Measurements from ENCODE around the gene TBC1D16. TPM values are rescaled to one million over a fixed set of nuclear protein-coding genes. Genes with fewer than 3 reads are reported as not detected.

The TBC1D16 gene
- total RNA-seq, 1 experiment from 2014 or later: 35.9 TPM

DNA sequence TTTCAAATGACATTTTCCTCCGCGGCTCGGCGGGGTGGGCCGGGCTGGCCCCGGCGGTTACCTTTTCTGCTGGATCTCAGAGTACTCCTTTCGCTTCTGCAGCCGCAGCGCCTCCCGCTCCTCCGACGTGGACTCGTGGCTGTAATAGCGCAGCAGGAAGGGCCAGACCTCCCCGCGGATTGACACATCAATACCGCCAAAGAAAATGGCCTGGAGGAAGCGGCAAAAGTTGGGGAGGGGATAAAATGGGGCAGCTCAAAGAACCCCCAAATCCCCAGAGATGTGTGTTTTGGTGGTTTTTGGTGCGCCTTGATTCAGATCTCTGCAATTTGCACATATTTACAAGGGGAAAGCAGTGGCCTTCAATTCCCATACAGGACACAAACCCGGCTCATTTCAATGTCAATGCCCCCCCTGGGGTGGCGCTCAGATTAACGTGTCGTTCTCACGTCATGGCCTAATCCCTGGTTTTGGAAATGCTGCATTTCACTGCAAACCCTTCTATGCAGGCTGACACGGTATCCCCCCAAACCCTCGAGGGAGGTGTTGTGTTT lies 85.9 kb downstream of the TBC1D16 start:
- Mint-ChIP-seq H3K9me3 (ENCODE audit: low read depth, unreplicated experiment) (no peaks in the 10 kb centered on the region), H3K36me3 (ENCODE audit: insufficient read depth, unreplicated experiment) (peaks cover 14% of the 10 kb centered on the region), H3K4me3 (ENCODE audit: low read depth, unreplicated experiment) (no peak overlapping the region), H3K27me3 (ENCODE audit: unreplicated experiment) (no peaks in the 10 kb centered on the region), H3K27ac (ENCODE audit: unreplicated experiment) (no peak overlapping the region), H3K4me1 (ENCODE audit: low read depth, unreplicated experiment) (no peaks in the 10 kb centered on the region)
- DNase-seq: no peak
- intact Hi-C loops (cut with micrococcal nuclease; ENCODE audit: unreplicated experiment): no loop called here
- no peak for TF ChIP-seq CTCF (IDR thresholded peaks at IDR 0.05; ENCODE audit: unreplicated experiment)
- BruUV-seq (replicated peaks): no TSS peak
- CTCF ChIA-PET: no interaction called here

GRCh38 chr17:79948945-79949655 lies 86.6 kb downstream of the TBC1D16 start:
- DNase-seq: no peak
- no peak for TF ChIP-seq CTCF (IDR thresholded peaks at IDR 0.05; ENCODE audit: unreplicated experiment)
- intact Hi-C loops (cut with micrococcal nuclease; ENCODE audit: unreplicated experiment): no loop called here
- H3K4me1 Mint-ChIP-seq (ENCODE audit: low read depth, unreplicated experiment): no peaks in the 10 kb centered on the region
- no peak overlapping the region for H3K4me3 Mint-ChIP-seq (ENCODE audit: low read depth, unreplicated experiment)
- H3K27me3 Mint-ChIP-seq (ENCODE audit: unreplicated experiment): no peaks in the 10 kb centered on the region
- no peaks in the 10 kb centered on the region for H3K9me3 Mint-ChIP-seq (ENCODE audit: low read depth, unreplicated experiment)
- H3K27ac Mint-ChIP-seq (ENCODE audit: unreplicated experiment): no peak overlapping the region
- no TSS peak for BruUV-seq (replicated peaks)
- CTCF ChIA-PET: interaction anchor here (0.6 to 1.1 kb wide), 3 partner anchors 23 to 197 kb away, joined by 3 to 4 read pairs (median 3); no protein-coding TSS in a partner anchor
- H3K36me3 Mint-ChIP-seq (ENCODE audit: insufficient read depth, unreplicated experiment): peaks cover 19% of the 10 kb centered on the region

GRCh38 chr17:79948406-79948944 lies 87.2 kb downstream of the TBC1D16 start:
- Mint-ChIP-seq H3K36me3 (ENCODE audit: insufficient read depth, unreplicated experiment) (peaks cover 24% of the 10 kb centered on the region), H3K4me3 (ENCODE audit: low read depth, unreplicated experiment) (no peak overlapping the region), H3K27ac (ENCODE audit: unreplicated experiment) (no peak overlapping the region), H3K9me3 (ENCODE audit: low read depth, unreplicated experiment) (no peaks in the 10 kb centered on the region), H3K27me3 (ENCODE audit: unreplicated experiment) (no peaks in the 10 kb centered on the region), H3K4me1 (ENCODE audit: low read depth, unreplicated experiment) (no peaks in the 10 kb centered on the region)
- intact Hi-C loops (cut with micrococcal nuclease; ENCODE audit: unreplicated experiment): no loop called here
- CTCF ChIA-PET: interaction anchor here (0.6 to 1.1 kb wide), 3 partner anchors 22 to 1633 kb away, joined by 3 read pairs; no protein-coding TSS in a partner anchor
- TF ChIP-seq CTCF (IDR thresholded peaks at IDR 0.05; ENCODE audit: unreplicated experiment): no peak
- DNase-seq: no peak
- no TSS peak for BruUV-seq (replicated peaks)

DNA sequence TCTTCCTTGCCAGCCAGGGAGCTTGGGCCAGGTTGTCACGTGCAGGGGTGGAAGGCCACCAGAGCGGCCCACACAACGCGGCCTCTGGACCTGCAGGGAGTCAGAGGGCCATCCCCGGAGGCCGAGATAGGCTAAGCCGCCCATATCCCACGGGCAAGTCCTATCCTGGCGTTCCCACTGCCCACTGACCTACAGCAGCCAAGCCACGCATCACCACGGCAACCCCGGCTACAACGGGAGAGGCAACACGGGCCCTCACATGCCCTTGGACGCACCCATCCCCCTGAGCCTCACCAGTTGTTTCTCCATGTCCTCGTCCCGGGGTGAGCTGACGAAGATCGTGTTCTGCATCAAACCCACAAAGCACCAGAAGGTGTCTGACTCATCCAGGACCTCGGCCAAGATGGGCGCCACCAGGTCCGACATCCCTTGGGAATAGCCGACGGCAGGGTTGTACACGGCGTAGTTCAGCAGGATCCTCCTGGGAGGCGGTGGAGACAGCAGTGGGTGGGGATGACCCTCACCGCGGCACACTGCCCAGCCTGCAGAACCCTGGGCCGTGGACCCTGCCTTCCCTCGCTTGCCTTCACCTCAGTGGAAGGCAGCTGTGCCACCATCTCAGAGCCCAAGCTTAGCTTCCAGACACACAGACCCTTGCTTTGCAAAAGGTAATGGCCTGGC lies 88.2 kb downstream of the TBC1D16 start:
- Mint-ChIP-seq H3K36me3 (ENCODE audit: insufficient read depth, unreplicated experiment) (peaks cover 30% of the 10 kb centered on the region), H3K4me3 (ENCODE audit: low read depth, unreplicated experiment) (no peak overlapping the region), H3K27me3 (ENCODE audit: unreplicated experiment) (no peaks in the 10 kb centered on the region), H3K27ac (ENCODE audit: unreplicated experiment) (no peak overlapping the region), H3K4me1 (ENCODE audit: low read depth, unreplicated experiment) (no peaks in the 10 kb centered on the region), H3K9me3 (ENCODE audit: low read depth, unreplicated experiment) (no peaks in the 10 kb centered on the region)
- TF ChIP-seq CTCF (IDR thresholded peaks at IDR 0.05; ENCODE audit: unreplicated experiment): no peak
- CTCF ChIA-PET: no interaction called here
- DNase-seq: no peak
- no TSS peak for BruUV-seq (replicated peaks)
- intact Hi-C loops (cut with micrococcal nuclease; ENCODE audit: unreplicated experiment): no loop called here
